Epithelial cell of prostate (primary cell): ENCODE data around the gene ZNF785.

ENCODE experiments used
- DNase-seq: peaks from one replicate; pipeline ENCODE4 v3.0.0-alpha.2; 2011; ENCODE audit warnings: low read depth, low spot score
- H3K27ac ChIP-seq: fragments of 450-650 bp; 2 replicates; pipeline ENCODE4 v1.5.1; 2017; ENCODE audit warnings: mild to moderate bottlenecking

Gene ZNF785

GRCh38 chr16:30567160-30567990, 18.1 kb downstream of the ZNF785 start:
- peak; percentile 72 for DNase-seq
- H3K27ac ChIP-seq, result peak overlapping the region; percentile 84

DNA sequence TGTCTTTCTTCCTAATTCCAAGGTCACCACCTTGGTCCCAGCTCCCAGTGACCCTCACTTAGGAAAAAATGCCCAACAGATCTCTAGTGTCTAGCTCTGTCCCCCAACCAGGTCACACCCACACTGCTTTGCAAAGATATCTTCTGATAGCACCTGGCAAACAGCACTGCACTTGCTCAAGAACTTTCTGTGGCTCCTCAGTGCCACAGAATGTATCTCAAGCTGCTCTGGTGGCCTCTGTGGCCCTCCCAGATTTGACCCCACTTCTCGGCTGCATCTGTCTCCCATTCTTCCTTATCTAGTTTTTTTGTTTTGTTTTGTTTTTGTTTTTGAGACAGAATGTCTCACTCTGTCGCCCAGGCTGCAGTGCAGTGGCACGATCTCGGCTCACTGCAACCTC, 19.0 kb downstream of the ZNF785 start:
- DNase-seq, result no peak
- H3K27ac ChIP-seq, result peak overlapping the region; percentile 84

GRCh38 chr16:30565984-30566383, 19.5 kb downstream of the ZNF785 start:
- no peak overlapping the region for H3K27ac ChIP-seq
- no peak for DNase-seq

GRCh38 chr16:30565526-30565925, 20.0 kb downstream of the ZNF785 start:
- no peak for DNase-seq
- H3K27ac ChIP-seq, result no peak overlapping the region

DNA sequence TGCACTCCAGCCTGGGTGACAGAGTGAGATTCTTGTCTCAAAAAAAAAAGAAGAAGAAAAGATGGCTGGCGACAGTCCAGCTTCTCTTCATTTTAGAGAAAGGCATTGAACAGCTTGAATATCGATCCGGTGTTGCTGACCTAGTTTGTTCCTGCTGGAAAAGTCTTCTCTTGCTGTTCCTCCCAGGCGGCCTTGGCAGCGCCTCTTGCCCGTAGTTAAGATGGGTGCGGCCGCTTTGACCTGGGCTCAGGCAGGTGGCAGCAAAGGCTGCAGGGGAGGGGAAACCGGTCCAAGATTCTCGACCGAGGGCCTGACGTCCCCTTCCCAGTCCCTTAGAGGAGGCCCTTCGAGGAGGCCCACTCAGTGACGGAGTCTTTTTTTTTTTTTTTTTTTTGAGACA, 23.5 kb downstream of the ZNF785 start:
- DNase-seq, result no peak
- no peak overlapping the region for H3K27ac ChIP-seq

DNA sequence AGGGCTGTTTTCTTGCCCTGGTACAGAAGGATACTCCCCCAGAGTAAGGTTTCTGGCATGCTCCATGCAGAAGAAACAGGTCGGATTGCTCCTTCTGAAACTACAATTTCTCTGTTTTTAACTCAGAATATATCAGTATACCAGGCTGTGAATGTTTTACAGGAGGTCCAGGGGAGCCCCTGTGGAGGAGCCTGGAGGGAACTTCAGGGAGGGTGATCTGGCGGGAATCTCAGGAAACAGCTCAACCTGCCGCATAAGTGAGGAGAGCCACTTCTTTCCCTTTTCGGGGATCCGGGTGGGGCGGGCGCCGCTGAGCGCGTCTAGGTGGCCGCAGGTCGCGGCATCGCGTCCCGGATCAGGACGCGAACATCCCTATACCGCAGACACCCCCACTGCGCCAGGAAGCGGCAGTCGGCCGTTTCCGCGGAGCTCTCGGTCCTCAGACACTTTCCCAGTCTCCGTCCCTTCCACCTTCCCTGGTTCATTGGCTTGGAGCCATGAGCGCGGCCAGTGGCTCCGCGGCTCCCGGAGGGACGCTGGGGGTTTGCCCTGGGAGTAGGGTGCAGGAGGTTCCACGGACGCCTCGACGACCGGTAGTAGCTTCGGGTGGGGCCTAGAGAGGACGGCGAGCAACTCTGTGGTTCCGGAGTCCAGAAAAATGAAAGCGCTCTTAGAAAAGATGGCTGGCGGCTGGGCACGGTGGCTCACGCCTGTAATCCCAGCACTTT, 24.2 kb downstream of the ZNF785 start:
- no peak for DNase-seq
- H3K27ac ChIP-seq, result no peak overlapping the region

DNA sequence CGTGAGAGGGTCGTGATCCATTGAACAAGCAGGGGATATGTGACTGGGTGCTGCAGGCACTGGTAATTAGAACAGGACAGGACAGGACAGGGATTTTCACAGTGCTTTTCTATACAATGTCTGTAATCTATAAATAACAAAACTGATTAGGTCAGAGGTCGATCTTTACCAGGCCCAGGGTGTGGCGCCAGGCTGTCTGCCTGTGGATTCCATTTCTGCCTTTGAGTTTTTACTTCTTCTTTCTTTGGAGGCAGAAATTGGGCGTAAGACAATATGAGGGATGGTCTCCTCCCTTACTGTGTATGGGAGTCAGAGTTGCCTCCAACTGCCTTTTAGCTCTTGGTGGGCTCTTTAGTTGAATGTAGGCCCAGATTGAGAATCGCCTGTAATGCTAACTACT, 25.8 kb downstream of the ZNF785 start:
- H3K27ac ChIP-seq, result no peak overlapping the region
- no peak for DNase-seq

- H3K27ac ChIP-seq, result peak overlapping the region; percentile 59
- DNase-seq, result no peak
Measured at GRCh38 chr16:30558789-30559377, 26.6 kb downstream of the ZNF785 start.

DNA sequence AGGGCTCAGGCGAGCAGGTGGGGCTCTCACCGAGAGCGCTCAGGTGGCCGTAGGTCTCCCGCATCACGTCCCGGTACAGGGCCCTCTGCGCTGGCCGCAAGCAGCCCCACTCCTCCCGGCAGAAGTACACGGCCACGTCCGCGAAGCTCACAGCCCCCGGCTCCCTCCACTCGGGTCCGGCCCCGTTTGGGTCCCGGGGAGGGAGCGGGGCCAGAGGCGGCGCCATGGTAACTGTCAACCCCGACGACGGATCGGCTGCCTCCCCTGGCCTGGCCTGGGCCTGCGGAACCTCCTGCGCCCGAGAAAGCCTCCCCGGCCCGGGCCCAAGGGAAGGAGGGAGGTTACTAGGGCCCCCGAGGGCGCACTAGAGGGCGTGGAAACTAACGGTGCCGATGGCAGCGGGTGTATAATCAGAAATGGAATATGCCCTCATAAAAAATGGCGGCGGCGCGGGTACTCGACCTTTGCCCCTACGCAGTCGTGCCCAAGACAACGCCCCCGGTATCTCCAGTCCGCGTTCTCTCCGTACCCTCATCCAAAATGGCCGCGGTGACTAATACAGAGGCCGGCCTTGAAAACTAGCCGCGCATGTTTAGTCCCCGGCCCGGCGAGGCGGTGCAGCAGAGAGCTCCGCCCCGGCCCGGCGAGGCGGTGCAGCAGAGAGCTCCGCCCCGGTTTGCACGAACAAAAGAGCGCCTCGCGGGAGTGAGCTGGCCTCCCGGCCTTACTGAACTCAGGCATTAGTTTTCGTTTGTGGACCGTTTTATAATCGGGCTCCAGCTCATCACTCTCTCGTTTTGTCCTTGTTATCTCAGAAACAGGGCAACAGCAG, 27.3 kb downstream of the ZNF785 start, which contains the start of gene ZNF764:
Gene ZNF764, minus strand, starts transcription at position 418 of the 832 bp plus-strand sequence. Its CDS starts 192 bp downstream, at position 226.
- peak within 1 kb of the TSS; percentile 59 for H3K27ac ChIP-seq
- DNase-seq, result peak; percentile 85

GRCh38 chr16:30557707-30557956, 27.9 kb downstream of the ZNF785 start:
- H3K27ac ChIP-seq, result peak overlapping the region; percentile 59
- DNase-seq, result no peak

DNA sequence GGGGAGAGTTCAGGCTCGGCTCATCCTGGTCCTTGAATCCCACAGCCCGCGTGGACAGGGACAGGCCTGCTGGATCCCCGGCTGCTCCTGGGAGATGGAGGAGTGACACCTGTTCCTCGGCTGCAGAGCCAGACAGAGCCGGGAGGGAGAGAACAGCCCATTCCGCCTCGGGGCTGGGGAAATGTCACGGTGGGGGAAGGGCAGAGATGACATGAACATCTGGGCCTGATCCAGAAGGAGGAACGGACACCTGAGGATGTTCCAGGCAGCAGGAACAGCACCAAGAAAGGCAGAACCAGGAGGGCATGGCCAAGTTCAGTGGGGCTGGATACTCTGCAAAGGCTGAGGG, 29.4 kb downstream of the ZNF785 start:
- H3K27ac ChIP-seq, result no peak overlapping the region
- DNase-seq, result no peak

DNA sequence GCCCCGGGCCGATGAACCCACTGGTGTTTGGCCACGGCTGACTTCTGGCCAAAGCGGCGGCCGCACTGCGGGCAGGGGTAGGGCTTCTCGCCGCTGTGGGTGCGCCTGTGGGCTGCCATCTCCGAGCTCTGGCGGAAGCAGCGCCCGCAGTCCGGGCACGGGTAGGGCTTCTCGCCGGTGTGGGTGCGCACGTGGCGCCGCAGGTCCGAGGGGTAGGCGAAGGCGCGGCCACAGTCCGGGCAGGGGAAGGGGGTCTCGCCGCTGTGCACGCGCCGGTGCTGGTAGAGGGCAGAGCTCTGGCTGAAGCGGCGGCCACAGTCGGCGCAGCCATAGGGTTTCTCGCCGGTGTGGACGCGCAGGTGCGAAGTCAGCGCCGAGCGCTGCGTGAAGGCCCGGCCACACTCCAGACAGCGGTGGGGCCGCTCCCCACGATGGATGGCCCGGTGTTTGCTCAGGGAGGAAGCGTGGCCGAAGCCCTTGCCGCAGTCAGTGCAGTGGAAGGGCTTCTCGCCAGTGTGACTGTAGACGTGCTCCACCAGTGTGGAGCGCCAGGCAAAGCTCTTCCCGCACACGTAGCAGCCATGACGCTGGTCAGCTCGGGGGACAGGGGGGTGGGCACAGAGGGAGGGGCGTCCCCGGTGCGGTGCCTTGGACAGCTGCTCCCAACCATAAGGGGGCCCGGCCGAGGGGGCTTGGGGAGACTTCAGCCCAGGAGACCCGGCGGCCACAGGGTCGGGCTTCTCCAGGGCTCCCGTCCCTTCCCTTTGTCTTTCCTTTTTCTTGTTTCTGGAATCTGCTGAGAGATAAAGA, 30.0 kb downstream of the ZNF785 start:
- DNase-seq, result no peak
- H3K27ac ChIP-seq, result no peak overlapping the region

GRCh38 chr16:30554557-30555314, 30.8 kb downstream of the ZNF785 start:
- no peak overlapping the region for H3K27ac ChIP-seq
- no peak for DNase-seq

- no peak for DNase-seq
- H3K27ac ChIP-seq, result no peak overlapping the region
Measured at GRCh38 chr16:30553393-30553899, 32.1 kb downstream of the ZNF785 start.

DNA sequence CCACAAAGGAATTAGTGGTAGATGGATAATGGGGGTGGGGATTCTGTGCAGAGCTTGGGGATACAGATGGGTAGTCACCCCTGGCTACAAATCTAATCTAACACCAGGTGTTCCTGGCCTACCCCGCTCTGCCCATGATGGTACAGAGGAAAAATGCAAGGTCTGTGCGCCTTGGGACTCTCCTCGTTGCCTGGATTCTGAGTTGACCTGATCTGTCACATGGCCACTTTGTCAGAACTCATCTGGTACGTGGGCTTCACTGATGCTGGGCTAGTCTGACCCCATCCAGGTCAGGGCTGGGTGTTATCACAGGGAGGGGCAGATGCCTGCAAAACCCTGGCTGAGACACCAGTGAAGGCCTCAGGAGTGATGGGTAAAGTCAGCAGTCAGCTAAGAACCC, 32.5 kb downstream of the ZNF785 start:
- H3K27ac ChIP-seq, result no peak overlapping the region
- no peak for DNase-seq

GRCh38 chr16:30551781-30552180, 33.7 kb downstream of the ZNF785 start:
- no peak overlapping the region for H3K27ac ChIP-seq
- DNase-seq, result no peak

DNA sequence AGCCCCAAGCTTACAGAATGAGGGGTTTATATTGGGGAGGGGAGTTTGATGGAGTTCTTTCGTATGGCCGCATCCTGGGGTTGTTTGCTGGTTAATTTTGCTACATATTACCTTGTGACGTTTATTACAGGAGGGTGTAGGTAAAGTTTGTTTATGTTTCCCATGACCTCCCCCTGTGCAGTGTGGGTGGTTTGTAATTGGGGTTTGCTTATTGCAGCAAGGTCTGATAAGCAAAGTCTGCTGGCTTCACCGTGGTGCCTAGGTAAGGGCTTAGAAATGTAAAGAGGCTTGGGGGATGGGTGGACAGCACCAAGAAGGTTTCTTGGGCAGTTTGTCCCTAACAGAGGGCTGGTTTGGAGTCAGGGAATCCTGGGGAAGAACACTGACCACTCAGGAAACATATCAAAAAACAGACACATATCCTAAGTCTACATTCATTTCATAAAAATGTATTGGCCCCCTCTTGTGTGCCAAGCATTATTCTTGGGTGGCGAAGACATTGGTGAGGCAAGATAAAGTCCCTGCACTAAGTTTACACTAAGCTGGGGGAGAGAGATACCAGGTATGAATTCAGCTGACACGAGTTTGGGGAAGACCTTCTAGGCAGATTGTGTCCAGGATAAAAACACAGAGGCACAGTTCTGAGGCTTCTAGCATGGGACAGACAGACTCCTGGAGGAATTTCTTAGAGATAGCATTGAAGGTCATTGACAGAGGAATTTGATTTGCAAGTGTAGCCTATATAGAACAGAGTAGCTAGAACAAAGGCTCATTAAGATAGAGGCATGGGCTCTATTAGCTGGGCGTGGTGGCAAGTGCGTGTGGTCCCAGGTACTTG, 36.9 kb downstream of the ZNF785 start:
- H3K27ac ChIP-seq, result no peak overlapping the region
- DNase-seq, result no peak

DNA sequence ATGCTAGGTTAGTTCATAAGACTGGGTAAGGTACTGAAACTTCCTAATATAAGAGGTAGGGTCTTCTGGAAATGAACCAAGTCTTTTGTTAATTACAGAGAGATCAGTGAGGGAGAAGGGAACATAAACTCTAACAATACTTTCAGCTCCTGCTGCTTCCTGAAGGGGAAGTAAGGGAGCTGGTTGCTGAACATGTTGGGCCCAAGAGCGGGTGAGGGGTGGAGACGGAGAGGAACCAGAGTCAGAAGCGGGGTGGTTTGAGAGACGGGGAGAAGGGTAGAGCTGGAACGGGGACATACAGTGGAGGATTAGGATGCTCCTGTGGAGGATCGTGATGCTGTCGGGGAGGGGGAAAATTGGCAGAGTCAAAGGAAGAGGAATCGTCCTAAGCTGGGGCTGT, 39.4 kb downstream of the ZNF785 start:
- DNase-seq, result no peak
- no peak overlapping the region for H3K27ac ChIP-seq
